Activated CD4-positive, alpha-beta T cell treated with anti-CD3 and anti-CD28 coated beads, Interleukin-2, Interleukin-4, amounts not matched to agents 100 ng/mL and 50 ng/mL, durations not matched to agents 16 hours and 8 hours (primary cell): ENCODE data around the gene THSD4.

Source experiments
- DNase-seq: peaks from one replicate; pipeline ENCODE4 v3.0.0-alpha.2; 2020; ENCODE audit warnings: low spot score

Gene THSD4

GRCh38 chr15:71225851-71226250, 110.6 kb downstream of the THSD4 start:
- no peak for DNase-seq

DNA sequence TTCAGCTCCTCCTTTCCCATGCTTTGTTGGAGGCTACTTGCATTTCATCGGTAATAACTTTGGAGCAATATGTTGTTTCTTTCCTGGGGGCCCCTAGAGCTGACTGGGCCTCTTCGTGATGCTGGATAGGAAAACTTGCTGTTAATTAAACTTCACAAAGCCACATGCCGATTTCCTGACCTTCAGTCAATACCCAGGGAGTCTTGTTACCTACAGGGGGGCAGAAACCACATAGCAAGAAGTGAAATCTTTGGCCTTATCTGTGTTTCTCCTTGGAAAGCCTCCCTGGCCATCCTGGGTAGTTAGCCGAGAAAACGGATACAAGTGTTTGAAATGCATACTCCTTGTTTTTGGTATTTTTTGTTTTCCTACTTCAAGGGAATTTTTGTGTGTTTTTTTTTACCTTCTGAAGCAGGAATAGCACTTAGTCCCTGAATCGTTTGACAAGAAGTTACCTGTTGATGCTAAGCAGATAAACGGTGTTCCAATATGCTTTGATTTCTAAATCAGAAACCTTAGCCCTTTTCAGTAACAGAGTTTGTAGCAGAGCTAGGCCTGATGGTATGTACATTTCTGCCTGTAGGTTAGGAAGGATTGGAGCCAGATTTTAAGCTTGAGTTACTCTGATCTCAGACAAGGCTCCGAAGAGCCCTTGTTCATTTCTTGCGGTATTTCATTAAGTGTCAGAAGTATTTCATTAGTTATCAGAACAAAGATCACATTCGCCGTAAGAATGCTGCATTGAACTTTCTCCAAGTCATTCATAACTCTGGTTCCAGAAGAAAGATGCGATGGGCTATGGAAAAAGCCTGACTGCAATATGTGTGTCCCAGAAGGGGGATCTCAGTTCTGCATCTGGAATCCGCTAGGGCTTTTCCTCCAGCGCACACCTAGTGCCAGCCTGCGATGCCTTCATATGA, 111.5 kb downstream of the THSD4 start:
- DNase-seq, result no peak

DNA sequence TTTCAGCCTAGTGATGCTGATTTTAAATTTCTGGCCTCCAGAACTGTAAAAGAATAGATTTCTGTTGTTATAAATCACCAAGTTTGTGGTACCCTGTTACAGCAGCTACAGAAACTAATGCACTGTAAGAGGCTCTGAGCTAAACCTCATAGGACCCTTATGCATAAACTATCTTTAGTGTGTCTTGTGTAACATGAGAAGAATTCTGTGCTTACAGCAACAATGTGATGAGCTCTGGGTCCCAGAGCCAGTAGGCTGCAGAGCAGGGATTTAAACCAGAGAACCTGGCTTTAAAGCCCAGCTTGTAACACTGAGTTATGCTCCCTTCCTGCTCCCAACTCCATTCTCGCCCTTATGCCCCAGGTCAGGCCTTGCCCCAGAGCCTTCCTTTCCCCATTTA, 113.1 kb downstream of the THSD4 start:
- DNase-seq, result no peak

DNA sequence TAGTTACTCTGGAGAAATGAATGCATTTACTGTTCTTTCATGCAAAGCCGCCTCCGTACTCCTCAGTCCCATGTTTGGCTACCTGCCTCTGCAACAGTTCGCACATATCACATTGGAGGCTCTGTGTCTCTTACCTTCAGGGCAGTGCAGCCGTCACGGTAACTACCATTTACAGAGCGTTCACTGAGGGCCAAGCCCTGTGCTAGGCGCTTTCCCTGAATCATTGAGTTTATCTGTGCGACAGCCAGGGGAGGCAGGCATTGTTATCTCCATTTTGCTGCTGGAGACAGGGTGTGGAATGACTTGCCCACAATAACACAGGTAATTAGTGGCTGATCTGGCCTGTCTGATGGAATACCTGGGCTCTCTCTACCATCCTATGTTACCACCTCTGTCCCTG, 115.0 kb downstream of the THSD4 start:
- no peak for DNase-seq

DNA sequence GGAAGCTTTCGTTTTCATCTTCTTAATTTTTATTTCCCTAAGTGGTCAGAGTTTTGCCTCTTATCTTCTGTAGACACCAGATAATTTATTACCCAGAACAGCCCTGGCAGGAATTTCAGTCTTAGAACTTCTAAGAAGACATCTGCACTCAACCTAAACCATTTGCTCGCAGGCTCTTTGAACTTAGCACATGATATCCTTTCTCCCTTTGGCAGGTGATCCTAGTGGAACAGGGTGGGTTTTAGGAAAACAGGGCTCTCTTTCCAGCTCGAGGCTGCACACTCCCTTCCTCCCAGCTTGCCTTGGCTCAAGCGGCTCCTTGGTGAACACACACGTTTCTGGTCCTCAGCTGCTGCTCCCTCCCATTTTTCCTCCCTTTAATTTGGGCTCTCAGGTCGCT, 116.5 kb downstream of the THSD4 start:
- DNase-seq, result no peak

DNA sequence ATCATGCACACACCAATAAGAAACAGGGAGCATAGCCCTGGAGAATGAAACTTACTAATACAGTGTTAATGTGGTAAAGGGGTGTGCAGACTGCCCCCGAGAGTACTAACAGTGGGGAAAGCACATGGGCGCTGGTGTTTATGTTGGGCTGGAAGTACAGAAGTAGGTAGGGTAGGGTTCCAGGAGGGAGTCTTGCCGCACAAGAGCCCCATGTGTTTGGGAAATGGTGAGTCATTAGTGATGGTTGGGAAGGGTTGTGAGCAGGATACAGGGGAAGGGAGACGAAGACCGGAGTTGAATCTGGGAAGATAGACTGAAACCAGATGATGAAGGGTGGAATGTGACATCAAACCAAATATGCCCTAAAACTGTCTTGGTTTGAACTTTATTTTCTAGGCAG, 117.1 kb downstream of the THSD4 start:
- no peak for DNase-seq

GRCh38 chr15:71237456-71238188, 122.4 kb downstream of the THSD4 start:
- no peak for DNase-seq

DNA sequence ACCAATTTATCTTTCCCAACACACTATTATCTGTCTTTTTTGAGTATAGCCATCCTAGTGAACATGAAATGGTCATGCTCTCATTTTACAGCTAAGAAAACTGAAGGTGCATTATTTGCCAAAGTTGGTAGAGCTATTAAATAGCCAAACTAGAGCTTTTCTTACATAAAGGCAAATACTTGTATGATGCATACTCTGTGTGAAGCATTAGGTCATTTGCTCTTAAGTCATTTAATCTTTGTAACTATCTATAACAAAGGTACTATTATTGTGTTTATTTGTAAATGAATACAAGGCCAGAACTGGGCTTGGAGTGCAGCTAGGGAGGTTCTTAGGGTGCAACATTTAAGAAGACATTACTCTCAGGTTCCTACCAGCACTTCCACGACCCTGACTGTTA, 123.7 kb downstream of the THSD4 start:
- no peak for DNase-seq

- DNase-seq, result no peak
Measured at GRCh38 chr15:71239592-71240364, 124.5 kb downstream of the THSD4 start.

GRCh38 chr15:71242292-71242691, 127.0 kb downstream of the THSD4 start:
- no peak for DNase-seq

DNA sequence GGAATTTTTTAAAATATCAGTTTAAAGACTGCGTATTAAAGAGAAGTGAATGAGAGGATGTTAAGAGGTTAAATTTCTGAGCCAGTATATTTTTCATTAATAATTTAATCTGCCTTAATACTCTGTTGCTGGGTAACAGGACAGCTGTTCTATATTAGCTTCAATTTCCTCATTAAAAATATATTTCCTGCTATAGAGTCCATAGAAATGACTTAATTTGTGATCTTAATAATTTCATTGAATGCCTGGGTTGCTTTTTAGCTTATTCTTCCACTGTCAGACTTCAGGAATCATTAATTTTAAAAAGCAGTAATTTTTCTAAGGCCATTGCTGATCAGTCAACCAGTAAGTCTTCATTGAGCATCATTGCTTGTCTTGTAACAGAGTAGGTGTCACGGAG, 129.0 kb downstream of the THSD4 start:
- DNase-seq, result no peak

DNA sequence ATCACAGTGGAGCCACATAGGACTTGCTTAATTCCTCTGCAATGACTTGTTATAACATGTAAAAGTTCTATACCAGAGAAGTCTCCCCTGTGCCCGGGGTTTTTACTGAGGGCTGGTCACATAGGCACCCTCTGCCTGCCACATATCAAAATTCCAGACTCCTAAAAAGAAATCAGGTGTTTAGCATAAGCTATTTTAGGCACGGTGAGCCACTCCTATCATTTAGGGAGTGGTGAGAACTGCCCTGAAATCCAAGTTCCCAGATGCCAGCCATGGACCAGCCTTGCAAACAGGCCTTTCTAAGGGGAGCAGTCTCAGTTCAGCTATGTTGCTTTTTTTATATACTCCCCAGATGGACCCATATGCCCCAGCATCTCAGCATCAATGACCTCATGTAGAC, 130.3 kb downstream of the THSD4 start:
- DNase-seq, result no peak

DNA sequence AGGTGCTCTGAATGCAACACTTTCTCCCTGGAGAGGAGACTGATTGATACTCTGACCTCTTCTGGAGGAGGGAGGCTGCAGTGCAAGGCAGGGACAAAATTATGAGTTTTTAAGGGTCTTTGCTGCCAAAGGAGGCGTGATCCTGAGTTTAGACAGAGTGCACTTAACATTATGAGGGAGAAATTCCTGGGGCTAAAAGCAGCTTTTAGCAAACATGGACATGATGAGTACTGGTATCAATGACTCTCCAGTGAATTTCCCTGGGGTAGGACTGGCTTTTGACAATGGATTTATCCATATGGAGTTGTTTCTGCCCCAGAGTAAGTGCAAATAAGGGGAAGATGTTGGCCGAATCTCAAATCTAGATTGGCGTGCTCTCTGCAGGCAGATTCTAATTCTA, 133.1 kb downstream of the THSD4 start:
- no peak for DNase-seq

DNA sequence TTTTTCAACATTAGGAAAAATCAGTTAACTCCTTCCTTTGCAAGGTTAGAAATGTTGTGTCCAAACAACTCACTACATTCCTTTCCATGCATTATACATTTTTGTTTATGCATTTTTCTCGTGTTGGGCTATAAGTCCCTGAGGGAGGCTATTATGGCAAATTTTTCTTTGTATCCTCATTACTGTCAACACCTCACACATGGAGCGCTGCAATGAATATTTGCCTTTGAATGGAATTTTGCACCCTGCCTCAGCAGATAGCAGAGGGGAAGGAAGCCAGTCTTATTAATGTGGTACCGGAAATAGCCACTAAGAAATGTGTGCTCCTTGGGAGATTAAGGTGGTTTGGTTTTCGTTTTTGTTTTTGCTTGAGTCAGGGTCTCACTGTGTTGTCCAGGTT, 134.7 kb downstream of the THSD4 start:
- DNase-seq, result no peak

- no peak for DNase-seq
Measured at GRCh38 chr15:71250936-71251583, 135.8 kb downstream of the THSD4 start.

DNA sequence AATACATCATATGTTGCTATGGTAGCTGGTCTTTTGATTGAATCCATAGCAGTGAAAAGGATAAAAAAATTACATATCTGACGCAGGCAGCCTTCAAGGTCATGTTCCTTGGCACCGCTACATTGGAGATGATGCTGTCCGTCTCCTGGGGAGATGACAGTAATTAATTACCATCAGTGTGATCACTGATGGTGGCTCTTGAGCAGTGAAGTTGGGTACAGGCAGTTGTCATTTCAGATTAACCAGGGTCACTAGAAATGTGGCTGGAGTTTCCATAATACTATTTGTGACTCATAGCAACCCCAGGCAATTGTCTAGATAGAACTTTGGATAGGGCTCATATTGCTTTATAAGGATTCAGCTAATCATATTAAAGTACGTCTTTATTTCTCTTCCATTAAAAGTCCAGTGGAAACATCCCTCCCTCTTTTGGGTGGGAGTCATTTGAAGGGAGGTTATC, 136.3 kb downstream of the THSD4 start:
- no peak for DNase-seq

- no peak for DNase-seq
Measured at GRCh38 chr15:71252044-71252739, 136.9 kb downstream of the THSD4 start.

GRCh38 chr15:71252740-71253047, 137.4 kb downstream of the THSD4 start:
- DNase-seq, result no peak

GRCh38 chr15:71254491-71254890, 139.2 kb downstream of the THSD4 start:
- DNase-seq, result no peak

DNA sequence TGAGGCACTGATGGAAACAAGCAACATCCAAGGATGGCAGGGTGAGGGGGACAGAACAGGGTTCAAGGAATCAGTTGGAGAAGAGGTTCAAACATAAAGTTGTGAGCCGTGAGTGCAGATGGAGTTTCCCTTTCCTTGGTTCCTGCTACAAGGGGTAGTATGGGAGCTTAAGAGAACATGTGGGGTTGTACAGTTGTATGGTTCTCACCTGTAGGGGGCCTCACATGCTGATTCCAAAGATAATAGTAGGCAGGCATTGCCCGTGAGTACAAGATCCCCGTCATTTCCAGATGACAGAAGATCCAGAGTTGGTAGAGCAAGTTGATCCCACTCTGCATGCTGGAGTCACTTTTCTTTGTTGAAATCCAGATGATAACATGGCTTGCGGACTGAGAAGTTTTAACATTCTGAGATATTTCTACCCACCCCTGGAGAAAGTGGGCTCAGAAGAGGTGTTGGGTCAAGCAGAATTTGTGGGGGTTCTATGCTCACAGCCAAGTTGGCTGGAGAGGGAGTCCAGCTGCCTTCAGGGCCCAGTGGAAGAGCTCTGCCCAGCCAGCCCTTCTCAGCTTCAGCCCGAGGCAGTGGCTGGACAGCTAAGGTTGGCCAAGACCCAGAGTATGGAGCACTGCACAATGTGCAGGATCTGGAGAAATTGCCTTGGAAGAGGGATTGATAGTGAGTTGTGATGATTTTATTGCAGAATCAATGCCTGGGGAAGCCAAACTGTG, 141.8 kb downstream of the THSD4 start:
- DNase-seq, result no peak

GRCh38 chr15:71259866-71260265, 144.6 kb downstream of the THSD4 start:
- no peak for DNase-seq
